GM12878 (cell line): ENCODE results near the gene UBE2J2. TPM values are rescaled to one million over a fixed set of nuclear protein-coding genes. Genes with fewer than 3 reads are reported as not detected.

Experiments
- ATAC-seq: fragments of 200-7000 bp; cut with Tn5 transposase; 3 replicates; pipeline ENCODE4 v1.9.1; 2020; ENCODE audit warnings: mild to moderate bottlenecking, moderate library complexity
- BruUV-seq: library from RNA; stranded (reverse); fragments of 400-500 nt; replicated peaks from 2 replicates; lab custom pipeline; 2021; lab: Mats Ljungman, UMichigan
- CTCF ChIA-PET: fragments of 300-600 bp; sonication (Branson Sonifier 250); formaldehyde crosslinking; extraction: SDS; loops from one replicate; lab custom pipeline; 2021; ENCODE audit warnings: inconsistent platforms; lab: Yijun Ruan, JAX
- POLR2A ChIA-PET: fragments of 350-600 bp; formaldehyde crosslinking; extraction: SDS; loops from one replicate; lab custom pipeline; 2021; ENCODE audit warnings: inconsistent platforms; lab: Charles Lee
- RAD21 ChIA-PET: fragments of 300-600 bp; sonication (Branson Sonifier 250); formaldehyde crosslinking; loops from one replicate; lab custom pipeline; 2023; ENCODE audit warnings: antibody characterized with exemption; ENCODE audit not compliant: unreplicated experiment; lab: Charles Lee
- SMC1A ChIA-PET: fragments of 300-600 bp; sonication (Branson Sonifier 250); formaldehyde crosslinking; loops from one replicate; lab custom pipeline; 2023; ENCODE audit not compliant: unreplicated experiment, uncharacterized antibody; lab: Charles Lee
- DNase-seq: peaks from one replicate; pipeline ENCODE4 v3.0.0-alpha.2; 2011; ENCODE audit warnings: low read depth, low spot score
- FAIRE-seq: peaks from 3 replicates; lab custom pipeline; 2011; peaks lifted over from hg19 to GRCh38; lab: Jason Lieb, UNC
- H2AFZ ChIP-seq: 2 replicates; pipeline ENCODE4 v1.6.0; 2011; ENCODE audit warnings: low read depth, low read length, control low read depth; ENCODE audit not compliant: control insufficient read depth
- H3K27ac ChIP-seq: 2 replicates; pipeline ENCODE4 v1.5.1; 2011; ENCODE audit warnings: control low read depth; ENCODE audit not compliant: control insufficient read depth, insufficient read depth
- H3K27me3 ChIP-seq, 2 experiments: replicated peaks in 1 of 2; 2 replicates each; pipeline versions ENCODE4 v1.6.0 to v1.6.1; 2011; ENCODE audit warnings: low read length in 1 of 2; ENCODE audit not compliant: control insufficient read depth in 2 of 2, insufficient read depth in 2 of 2
- H3K36me3 ChIP-seq, 2 experiments: 2 replicates each; pipeline ENCODE4 v1.5.1; 2011; ENCODE audit warnings: low read length in 1 of 2; ENCODE audit not compliant: control insufficient read depth in 2 of 2, insufficient read depth in 2 of 2
- H3K4me1 ChIP-seq: 2 replicates; pipeline ENCODE4 v1.6.1; 2011; ENCODE audit warnings: mild to moderate bottlenecking, low read length, moderate library complexity, mixed read lengths; ENCODE audit not compliant: control insufficient read depth, insufficient read depth
- H3K4me2 ChIP-seq: 2 replicates; pipeline ENCODE4 v1.6.0; 2011; ENCODE audit warnings: control low read depth; ENCODE audit not compliant: control insufficient read depth, insufficient read depth
- H3K4me3 ChIP-seq: fragments of 200-600 bp; sonication (generic); 2 replicates; pipeline ENCODE4 v1.5.1; 2016
- H3K79me2 ChIP-seq: 2 replicates; pipeline ENCODE4 v1.6.0; 2011; ENCODE audit warnings: low read length; ENCODE audit not compliant: control insufficient read depth, insufficient read depth
- H3K9ac ChIP-seq: 2 replicates; pipeline ENCODE4 v1.8.0; 2011; ENCODE audit warnings: low read length, control low read depth, mixed read lengths; ENCODE audit not compliant: control insufficient read depth, insufficient read depth
- H3K9me3 ChIP-seq: replicated peaks from 3 replicates; pipeline ENCODE4 v1.5.1; 2011; ENCODE audit warnings: mild to moderate bottlenecking, low read length; ENCODE audit not compliant: control insufficient read depth, insufficient read depth
- H4K20me1 ChIP-seq: 2 replicates; pipeline ENCODE4 v1.6.0; 2011; ENCODE audit not compliant: control insufficient read depth, insufficient read depth
- BRCA1 ChIP-seq: IDR thresholded peaks from 2 replicates; pipeline ENCODE4 v1.6.1; 2011; ENCODE audit warnings: low read depth, low read length, improper control_type of control experiment
- FOS ChIP-seq: IDR thresholded peaks from 3 replicates; pipeline ENCODE4 v1.6.1; 2011; ENCODE audit warnings: borderline replicate concordance; ENCODE audit not compliant: insufficient read length; ENCODE audit errors: extremely low read depth
- FOXM1 ChIP-seq: IDR thresholded peaks from 2 replicates; pipeline ENCODE4 v1.6.1; 2012; ENCODE audit warnings: low read depth, mild to moderate bottlenecking, inconsistent platforms, low read length, moderate library complexity
- HDGF ChIP-seq: fragments of 450-650 bp; IDR thresholded peaks from 2 replicates; pipeline ENCODE4 v1.6.1; 2016; ENCODE audit warnings: antibody characterized with exemption
- MTA3 ChIP-seq: IDR thresholded peaks from 2 replicates; pipeline ENCODE4 v1.6.1; 2012; ENCODE audit warnings: low read length, inconsistent platforms, borderline replicate concordance
- PAX5 ChIP-seq: IDR thresholded peaks from 2 replicates; pipeline ENCODE4 v1.6.1; 2011; ENCODE audit warnings: low read depth, low read length, borderline replicate concordance
- POLR2A ChIP-seq: IDR thresholded peaks from 2 replicates; pipeline ENCODE4 v1.6.1; 2011; ENCODE audit warnings: low read depth, mild to moderate bottlenecking, low read length
- POLR2AphosphoS2 ChIP-seq: IDR thresholded peaks from 2 replicates; pipeline ENCODE4 v1.6.1; 2011; ENCODE audit warnings: low read depth, mild to moderate bottlenecking, low read length, improper control_type of control experiment, moderate library complexity
- POLR2AphosphoS5 ChIP-seq: IDR thresholded peaks from 2 replicates; pipeline ENCODE4 v1.6.1; 2011; ENCODE audit warnings: mild to moderate bottlenecking, low read length, inconsistent platforms
- RAD21 ChIP-seq: IDR thresholded peaks from 2 replicates; pipeline ENCODE4 v1.6.1; 2011; ENCODE audit warnings: mild to moderate bottlenecking, low read depth, low read length, moderate library complexity; ENCODE audit not compliant: insufficient read depth
- RCOR1 ChIP-seq: conservative IDR thresholded peaks from 2 replicates; pipeline ENCODE4 v1.6.1; 2012; ENCODE audit warnings: low read depth, low read length, improper control_type of control experiment
- TCF12 ChIP-seq: IDR thresholded peaks from 2 replicates; pipeline ENCODE4 v1.6.1; 2011; ENCODE audit warnings: low read depth, mild to moderate bottlenecking, low read length
- WGBS: methylation state at CpG from one replicate; pipeline ENCODE4 v1.1.6; 2016; ENCODE audit warnings: low lambda C conversion rate; ENCODE audit not compliant: insufficient replicate concordance, insufficient coverage; ENCODE audit errors: missing lambda C conversion rate; 5-methylcytosine and 5-hydroxymethylcytosine counted together
- in situ Hi-C: fragments of 300-500 bp; cut with MboI; formaldehyde crosslinking; loops from 9 replicates; pipeline ENCODE4 v1.14.3; 2018; ENCODE audit warnings: mixed read lengths
- intact Hi-C: fragments of 100-400 bp; cut with micrococcal nuclease; formaldehyde crosslinking; loops from one replicate; pipeline ENCODE4 v1.14.2; 2022; ENCODE audit not compliant: unreplicated experiment
- polyA plus RNA-seq, 11 experiments: library from polyadenylated mRNA; depleted of rRNA in 4 of 11; unstranded in 6 of 11; stranded (reverse) in 5 of 11; fragments of >200 nt; fragmentation: Nextera tagmentation in 4 of 11; fragmentation: Illumina TruSeq in 1 of 11; extraction: Ambion mirVana in 4 of 11; extraction: Trizol in 1 of 11; gene quantifications; 1 replicate in 1 of 11; 2 replicates in 10 of 11; pipeline versions ENCODE4 v1.2.1 to v1.2.3, GENCODE V29; 2011 to 2016; ENCODE audit warnings: inconsistent platforms in 2 of 11, missing spikeins in 2 of 11, low read depth in 1 of 11
- total RNA-seq, 4 experiments: library from RNA; depleted of rRNA in 3 of 4; stranded (reverse); fragments of >200 nt in 3 of 4; fragmentation: Illumina TruSeq in 1 of 4; extraction: Trizol in 1 of 4; gene quantifications; 2 replicates each; pipeline versions ENCODE4 v1.2.1 to v1.2.3, GENCODE V29; 2013 to 2021
- TF ChIP-seq, protein P1 (sequence below): IDR thresholded peaks from 2 replicates; pipeline ENCODE4 v1.6.1; 2012; ENCODE audit warnings: improper control_type of control experiment, low read depth, low read length; ENCODE audit not compliant: insufficient replicate concordance
- TF ChIP-seq, protein P2 (sequence below): fragments of 450-650 bp; IDR thresholded peaks from 2 replicates; pipeline ENCODE4 v1.6.1; 2016; ENCODE audit warnings: mild to moderate bottlenecking
- TF ChIP-seq, protein P3 (sequence below): IDR thresholded peaks from 2 replicates; pipeline ENCODE4 v1.6.1; 2011; ENCODE audit warnings: borderline replicate concordance, low read depth, mild to moderate bottlenecking, moderate library complexity, mixed read lengths, low read length; ENCODE audit not compliant: insufficient read depth; ENCODE audit errors: extremely low read length
- TF ChIP-seq, protein P4 (sequence below): IDR thresholded peaks from 2 replicates; pipeline ENCODE4 v1.6.1; 2011; ENCODE audit warnings: low read depth, low read length, improper control_type of control experiment, borderline replicate concordance

Gene UBE2J2
- total and polyA plus RNA-seq, 10 of the 15 experiments (the other 5 are each of a cell fraction or from before 2014, with no cell fraction given) = 0.72 to 70.5 (median 49.2) TPM

DNA sequence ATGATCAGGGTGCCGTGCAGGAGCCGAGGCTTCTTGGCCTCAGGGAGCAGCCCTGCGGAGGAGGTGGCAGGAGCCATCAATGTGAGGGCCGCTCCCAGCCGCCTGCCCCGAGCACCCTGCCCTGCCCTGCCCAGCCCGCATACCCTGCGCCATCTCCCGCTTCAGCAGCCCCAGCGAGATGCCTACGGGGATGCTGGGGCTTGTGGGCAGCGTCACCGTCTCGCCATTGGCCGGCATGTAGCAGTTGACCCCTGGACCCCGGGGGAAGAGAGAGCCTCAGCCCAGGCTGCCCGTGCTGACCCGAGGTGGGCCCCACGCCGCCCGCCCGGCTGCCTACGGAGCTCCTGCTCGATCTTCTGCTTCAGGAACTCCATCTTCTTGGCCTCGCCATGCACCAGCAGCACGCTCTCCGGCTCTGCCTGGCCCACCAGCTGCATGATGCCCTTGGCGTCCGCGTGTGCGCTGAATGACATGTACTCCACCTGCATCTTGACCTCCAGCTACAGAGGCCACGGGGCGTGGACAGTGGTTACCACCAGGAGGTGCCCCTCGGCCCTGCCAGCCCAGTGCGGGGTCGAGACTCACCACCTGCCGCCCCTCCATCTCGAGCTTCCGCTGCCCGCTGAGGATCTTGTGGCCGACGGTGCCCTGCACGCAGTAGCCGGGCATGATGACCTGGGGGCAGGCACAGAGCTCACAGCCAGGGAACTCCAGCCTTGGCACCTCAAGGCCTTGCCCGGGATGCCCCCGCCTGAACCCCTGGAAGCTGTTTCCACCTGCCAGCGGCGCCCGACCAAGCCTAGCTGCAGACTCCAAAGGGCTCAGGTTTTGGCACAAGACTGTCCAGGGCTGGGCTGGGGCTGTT lies 39.0 kb upstream of the UBE2J2 start:
- no peak for FAIRE-seq
- Histone ChIP-seq H3K9ac (no peak overlapping the region), H3K9me3 (no peaks in the 10 kb centered on the region), H3K4me1 (no peaks in the 10 kb centered on the region), H2AFZ (no peak overlapping the region), H3K36me3 (peaks cover 3 to 34% of the 10 kb centered on the region in 2 experiments; a peak in 3 of 4 replicates), H4K20me1 (no peaks in the 10 kb centered on the region), H3K27me3 (no peaks in the 10 kb centered on the region), H3K4me2 (no peak overlapping the region), H3K27ac (no peak overlapping the region), H3K4me3 (no peak overlapping the region), H3K79me2 (peaks cover 6% of the 10 kb centered on the region)
- ATAC-seq = no peak
- DNase-seq = no peak
- BruUV-seq = TSS peak; percentile 45
- ChIA-PET CTCF (no interaction called here), RAD21 (no interaction called here), SMC1A (no interaction called here), POLR2A (no interaction called here)
- in situ Hi-C loops (no loop called here), intact Hi-C loops (no loop called here)
- WGBS = 90% methylated on average over 49 of the region's 49 CpGs
- TF ChIP-seq POLR2A (peak; percentile 37), RAD21 (no peak), RCOR1 (no peak), PAX5 (no peak), TCF12 (no peak), MTA3 (no peak), BRCA1 (no peak), FOS (no peak), FOXM1 (no peak), HDGF (no peak), POLR2AphosphoS2 (0 out of 2 replicates have a peak, but pooled peaks have one; percentile 16), POLR2AphosphoS5 (peak; percentile 51; the same call in 1 of the 2 replicates)
- TF ChIP-seq, protein P1, sequence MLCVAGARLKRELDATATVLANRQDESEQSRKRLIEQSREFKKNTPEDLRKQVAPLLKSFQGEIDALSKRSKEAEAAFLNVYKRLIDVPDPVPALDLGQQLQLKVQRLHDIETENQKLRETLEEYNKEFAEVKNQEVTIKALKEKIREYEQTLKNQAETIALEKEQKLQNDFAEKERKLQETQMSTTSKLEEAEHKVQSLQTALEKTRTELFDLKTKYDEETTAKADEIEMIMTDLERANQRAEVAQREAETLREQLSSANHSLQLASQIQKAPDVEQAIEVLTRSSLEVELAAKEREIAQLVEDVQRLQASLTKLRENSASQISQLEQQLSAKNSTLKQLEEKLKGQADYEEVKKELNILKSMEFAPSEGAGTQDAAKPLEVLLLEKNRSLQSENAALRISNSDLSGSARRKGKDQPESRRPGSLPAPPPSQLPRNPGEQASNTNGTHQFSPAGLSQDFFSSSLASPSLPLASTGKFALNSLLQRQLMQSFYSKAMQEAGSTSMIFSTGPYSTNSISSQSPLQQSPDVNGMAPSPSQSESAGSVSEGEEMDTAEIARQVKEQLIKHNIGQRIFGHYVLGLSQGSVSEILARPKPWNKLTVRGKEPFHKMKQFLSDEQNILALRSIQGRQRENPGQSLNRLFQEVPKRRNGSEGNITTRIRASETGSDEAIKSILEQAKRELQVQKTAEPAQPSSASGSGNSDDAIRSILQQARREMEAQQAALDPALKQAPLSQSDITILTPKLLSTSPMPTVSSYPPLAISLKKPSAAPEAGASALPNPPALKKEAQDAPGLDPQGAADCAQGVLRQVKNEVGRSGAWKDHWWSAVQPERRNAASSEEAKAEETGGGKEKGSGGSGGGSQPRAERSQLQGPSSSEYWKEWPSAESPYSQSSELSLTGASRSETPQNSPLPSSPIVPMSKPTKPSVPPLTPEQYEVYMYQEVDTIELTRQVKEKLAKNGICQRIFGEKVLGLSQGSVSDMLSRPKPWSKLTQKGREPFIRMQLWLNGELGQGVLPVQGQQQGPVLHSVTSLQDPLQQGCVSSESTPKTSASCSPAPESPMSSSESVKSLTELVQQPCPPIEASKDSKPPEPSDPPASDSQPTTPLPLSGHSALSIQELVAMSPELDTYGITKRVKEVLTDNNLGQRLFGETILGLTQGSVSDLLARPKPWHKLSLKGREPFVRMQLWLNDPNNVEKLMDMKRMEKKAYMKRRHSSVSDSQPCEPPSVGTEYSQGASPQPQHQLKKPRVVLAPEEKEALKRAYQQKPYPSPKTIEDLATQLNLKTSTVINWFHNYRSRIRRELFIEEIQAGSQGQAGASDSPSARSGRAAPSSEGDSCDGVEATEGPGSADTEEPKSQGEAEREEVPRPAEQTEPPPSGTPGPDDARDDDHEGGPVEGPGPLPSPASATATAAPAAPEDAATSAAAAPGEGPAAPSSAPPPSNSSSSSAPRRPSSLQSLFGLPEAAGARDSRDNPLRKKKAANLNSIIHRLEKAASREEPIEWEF = no peak
- TF ChIP-seq, protein P2, sequence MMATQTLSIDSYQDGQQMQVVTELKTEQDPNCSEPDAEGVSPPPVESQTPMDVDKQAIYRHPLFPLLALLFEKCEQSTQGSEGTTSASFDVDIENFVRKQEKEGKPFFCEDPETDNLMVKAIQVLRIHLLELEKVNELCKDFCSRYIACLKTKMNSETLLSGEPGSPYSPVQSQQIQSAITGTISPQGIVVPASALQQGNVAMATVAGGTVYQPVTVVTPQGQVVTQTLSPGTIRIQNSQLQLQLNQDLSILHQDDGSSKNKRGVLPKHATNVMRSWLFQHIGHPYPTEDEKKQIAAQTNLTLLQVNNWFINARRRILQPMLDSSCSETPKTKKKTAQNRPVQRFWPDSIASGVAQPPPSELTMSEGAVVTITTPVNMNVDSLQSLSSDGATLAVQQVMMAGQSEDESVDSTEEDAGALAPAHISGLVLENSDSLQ = no peak
- TF ChIP-seq, protein P3, sequence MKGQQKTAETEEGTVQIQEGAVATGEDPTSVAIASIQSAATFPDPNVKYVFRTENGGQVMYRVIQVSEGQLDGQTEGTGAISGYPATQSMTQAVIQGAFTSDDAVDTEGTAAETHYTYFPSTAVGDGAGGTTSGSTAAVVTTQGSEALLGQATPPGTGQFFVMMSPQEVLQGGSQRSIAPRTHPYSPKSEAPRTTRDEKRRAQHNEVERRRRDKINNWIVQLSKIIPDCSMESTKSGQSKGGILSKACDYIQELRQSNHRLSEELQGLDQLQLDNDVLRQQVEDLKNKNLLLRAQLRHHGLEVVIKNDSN = no peak
- TF ChIP-seq, protein P4, sequence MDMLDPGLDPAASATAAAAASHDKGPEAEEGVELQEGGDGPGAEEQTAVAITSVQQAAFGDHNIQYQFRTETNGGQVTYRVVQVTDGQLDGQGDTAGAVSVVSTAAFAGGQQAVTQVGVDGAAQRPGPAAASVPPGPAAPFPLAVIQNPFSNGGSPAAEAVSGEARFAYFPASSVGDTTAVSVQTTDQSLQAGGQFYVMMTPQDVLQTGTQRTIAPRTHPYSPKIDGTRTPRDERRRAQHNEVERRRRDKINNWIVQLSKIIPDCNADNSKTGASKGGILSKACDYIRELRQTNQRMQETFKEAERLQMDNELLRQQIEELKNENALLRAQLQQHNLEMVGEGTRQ = no peak
